Activated CD8-positive, alpha-beta T cell treated with anti-CD3 and anti-CD28 coated beads for 36 hours (primary cell): ENCODE measurements around the gene ACSF3. TPM values are rescaled to one million over a fixed set of nuclear protein-coding genes. Genes with fewer than 3 reads are reported as not detected.
"Not testable (repeated sequence)": the region's sequence is repeated elsewhere in the genome, so short reads cannot be mapped to it uniquely, and the experiment has no call there.

Experiments
- ATAC-seq: fragments of 200-7000 bp; cut with Tn5 transposase; one replicate; pipeline ENCODE4 v1.10.0; 2021; ENCODE audit warnings: mild to moderate bottlenecking, moderate library complexity
- CTCF ChIA-PET: fragments of 350-600 bp; sonication (Branson Sonifier 250); formaldehyde crosslinking; loops from one replicate; lab custom pipeline; 2021; ENCODE audit warnings: antibody characterized with exemption; lab: Charles Lee
- POLR2A ChIA-PET: fragments of 350-600 bp; sonication (Branson Sonifier 250); formaldehyde crosslinking; loops from one replicate; lab custom pipeline; 2021; ENCODE audit warnings: antibody characterized with exemption; lab: Charles Lee
- DNase-seq: peaks from one replicate; pipeline ENCODE4 v3.0.0-alpha.2; 2020
- H3K27ac Mint-ChIP-seq: one replicate; pipeline ENCODE4 v1.8.0; 2021; ENCODE audit warnings: mild to moderate bottlenecking, mixed read lengths
- H3K27me3 Mint-ChIP-seq: one replicate; pipeline ENCODE4 v1.8.0; 2021; ENCODE audit warnings: mixed read lengths
- H3K36me3 Mint-ChIP-seq: one replicate; pipeline ENCODE4 v1.8.0; 2021; ENCODE audit warnings: low read depth, mixed read lengths
- H3K4me1 Mint-ChIP-seq: one replicate; pipeline ENCODE4 v1.8.0; 2021; ENCODE audit warnings: low read depth, mixed read lengths
- H3K4me3 Mint-ChIP-seq: one replicate; pipeline ENCODE4 v1.8.0; 2021; ENCODE audit warnings: mild to moderate bottlenecking, moderate library complexity, mixed read lengths
- H3K9me3 Mint-ChIP-seq: one replicate; pipeline ENCODE4 v1.8.0; 2021; ENCODE audit warnings: mixed read lengths
- intact Hi-C: fragments of 100-400 bp; cut with micrococcal nuclease; formaldehyde crosslinking; loops from one replicate; pipeline ENCODE4 v1.10.0; 2022
- total RNA-seq, 2 experiments: library from RNA; stranded (reverse); gene quantifications; one replicate each; pipeline ENCODE4 v1.2.3, GENCODE V29; 2021
- TF ChIP-seq, protein P1 (sequence below): fragments of 200-600 bp; IDR thresholded peaks from one replicate; pipeline ENCODE4 v1.8.0; 2022; ENCODE audit warnings: antibody characterized with exemption, mild to moderate bottlenecking

Gene ACSF3
- total RNA-seq, 2 experiments from 2014 or later = 44.6 to 45.9 TPM

DNA sequence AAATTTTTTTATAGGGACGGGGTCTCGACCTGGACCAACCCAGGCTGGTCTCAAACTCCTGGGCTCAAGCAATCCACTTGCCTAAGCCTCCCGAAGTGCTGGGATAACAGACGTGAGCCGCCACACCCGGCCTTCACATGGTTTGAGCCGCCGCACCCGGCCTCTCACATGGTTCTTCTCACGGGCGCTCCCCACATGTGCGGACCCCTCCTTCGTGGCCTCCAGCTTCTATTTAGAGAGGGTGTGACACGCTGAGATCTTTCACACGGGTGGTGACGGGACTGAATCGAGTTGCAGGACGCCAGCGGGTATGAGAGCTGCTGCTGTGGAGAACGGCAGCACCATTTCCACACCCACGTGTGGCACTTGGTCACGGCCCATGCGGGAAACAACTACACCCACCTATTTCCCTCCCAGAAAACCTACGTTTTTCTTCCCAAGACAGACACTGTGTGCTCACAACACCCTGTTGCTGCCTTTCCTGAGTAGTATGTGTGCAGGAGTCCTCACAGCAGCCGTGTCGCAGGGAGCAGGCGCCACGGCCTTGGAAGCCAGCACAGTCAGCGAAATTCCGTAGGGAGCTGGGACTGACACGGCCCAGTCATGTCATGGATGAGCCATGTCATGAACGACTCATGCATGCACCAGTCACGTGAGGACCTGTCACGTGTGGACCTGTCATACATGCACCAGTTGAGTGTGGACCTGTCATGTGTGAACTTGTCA is 20.1 kb upstream of the ACSF3 start:
- CTCF ChIA-PET = no interaction called here
- Mint-ChIP-seq H3K9me3 (peaks cover 5% of the 10 kb centered on the region), H3K27ac (no peak overlapping the region), H3K4me1 (no peaks in the 10 kb centered on the region), H3K4me3 (no peak overlapping the region), H3K27me3 (no peaks in the 10 kb centered on the region), H3K36me3 (no peaks in the 10 kb centered on the region)
- POLR2A ChIA-PET = no interaction called here
- ATAC-seq (no peak), DNase-seq (no peak)
- TF ChIP-seq, protein P1, sequence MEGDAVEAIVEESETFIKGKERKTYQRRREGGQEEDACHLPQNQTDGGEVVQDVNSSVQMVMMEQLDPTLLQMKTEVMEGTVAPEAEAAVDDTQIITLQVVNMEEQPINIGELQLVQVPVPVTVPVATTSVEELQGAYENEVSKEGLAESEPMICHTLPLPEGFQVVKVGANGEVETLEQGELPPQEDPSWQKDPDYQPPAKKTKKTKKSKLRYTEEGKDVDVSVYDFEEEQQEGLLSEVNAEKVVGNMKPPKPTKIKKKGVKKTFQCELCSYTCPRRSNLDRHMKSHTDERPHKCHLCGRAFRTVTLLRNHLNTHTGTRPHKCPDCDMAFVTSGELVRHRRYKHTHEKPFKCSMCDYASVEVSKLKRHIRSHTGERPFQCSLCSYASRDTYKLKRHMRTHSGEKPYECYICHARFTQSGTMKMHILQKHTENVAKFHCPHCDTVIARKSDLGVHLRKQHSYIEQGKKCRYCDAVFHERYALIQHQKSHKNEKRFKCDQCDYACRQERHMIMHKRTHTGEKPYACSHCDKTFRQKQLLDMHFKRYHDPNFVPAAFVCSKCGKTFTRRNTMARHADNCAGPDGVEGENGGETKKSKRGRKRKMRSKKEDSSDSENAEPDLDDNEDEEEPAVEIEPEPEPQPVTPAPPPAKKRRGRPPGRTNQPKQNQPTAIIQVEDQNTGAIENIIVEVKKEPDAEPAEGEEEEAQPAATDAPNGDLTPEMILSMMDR = no peak
- intact Hi-C loops = no loop called here

DNA sequence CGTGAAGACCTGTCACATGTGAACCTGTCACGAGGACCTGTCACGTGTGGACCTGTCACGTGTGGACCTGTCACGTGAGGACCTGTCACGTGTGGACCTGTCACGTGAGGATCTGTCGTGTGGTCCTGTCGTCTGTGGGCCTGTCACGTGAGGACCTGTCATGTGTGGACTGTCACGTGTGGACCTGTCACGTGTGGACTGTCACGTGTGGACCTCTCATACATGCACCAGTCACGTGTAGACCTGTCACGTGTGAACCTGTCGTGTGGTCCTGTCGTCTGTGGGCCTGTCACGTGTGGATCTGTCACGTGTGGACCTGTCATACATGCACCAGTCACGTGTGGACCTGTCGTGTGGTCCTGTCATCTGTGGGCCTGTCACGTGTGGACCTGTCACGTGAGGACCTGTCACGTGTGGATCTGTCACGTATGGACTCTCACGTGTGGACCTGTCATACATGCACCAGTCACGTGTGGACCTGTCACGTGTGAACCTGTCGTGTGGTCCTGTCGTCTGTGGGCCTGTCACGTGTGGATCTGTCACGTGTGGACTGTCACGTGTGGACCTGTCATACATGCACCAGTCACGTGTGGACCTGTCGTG is 19.5 kb upstream of the ACSF3 start:
- POLR2A ChIA-PET, H3K27ac Mint-ChIP-seq, H3K27me3 Mint-ChIP-seq, ATAC-seq, DNase-seq, H3K4me1 Mint-ChIP-seq, H3K9me3 Mint-ChIP-seq, H3K36me3 Mint-ChIP-seq, H3K4me3 Mint-ChIP-seq, CTCF ChIA-PET, intact Hi-C loops: not testable (repeated sequence)

DNA sequence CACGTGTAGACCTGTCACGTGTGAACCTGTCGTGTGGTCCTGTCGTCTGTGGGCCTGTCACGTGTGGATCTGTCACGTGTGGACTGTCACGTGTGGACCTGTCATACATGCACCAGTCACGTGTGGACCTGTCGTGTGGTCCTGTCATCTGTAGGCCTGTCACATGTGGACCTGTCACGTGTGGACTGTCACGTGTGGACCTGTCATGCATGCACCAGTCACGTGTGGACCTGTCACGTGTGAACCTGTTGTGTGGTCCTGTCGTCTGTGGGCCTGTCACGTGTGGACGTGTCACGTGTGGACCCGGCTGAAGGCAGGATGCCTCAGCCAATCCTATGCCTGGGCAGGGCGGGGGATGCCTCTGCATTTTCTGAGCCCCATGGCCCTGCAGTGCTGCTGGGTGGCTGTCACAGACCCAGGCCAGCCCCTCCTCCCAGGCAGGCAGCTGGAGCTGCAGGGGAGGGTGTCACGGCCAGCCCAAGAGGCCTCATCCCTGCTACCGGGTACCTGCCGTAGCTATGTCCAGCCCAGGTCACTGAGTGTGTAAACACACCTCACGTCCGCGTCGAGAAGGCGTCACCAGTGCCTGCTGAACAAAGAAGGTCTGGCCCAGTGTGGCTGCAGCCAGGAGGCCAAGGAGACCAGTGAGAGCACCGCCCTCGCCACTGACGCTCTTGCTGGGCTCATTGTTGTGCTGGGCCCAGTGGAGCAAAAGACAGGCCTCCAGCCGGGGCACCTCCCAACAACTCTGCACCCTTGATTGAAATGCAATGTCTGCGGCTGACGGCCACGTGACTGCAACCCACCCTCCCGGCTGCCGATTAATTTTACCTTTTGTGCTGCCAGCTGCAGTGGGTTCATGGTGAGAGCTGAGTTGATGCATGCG is 18.6 kb upstream of the ACSF3 start:
- TF ChIP-seq, protein P1 = no peak
- ChIA-PET CTCF (no interaction called here), POLR2A (no interaction called here)
- H3K27ac Mint-ChIP-seq = no peak overlapping the region
- ATAC-seq (no peak), DNase-seq (no peak)
- H3K9me3 Mint-ChIP-seq = peaks cover 5% of the 10 kb centered on the region
- H3K4me1 Mint-ChIP-seq = no peaks in the 10 kb centered on the region
- intact Hi-C loops = no loop called here
- H3K27me3 Mint-ChIP-seq = no peaks in the 10 kb centered on the region
- no peak overlapping the region for H3K4me3 Mint-ChIP-seq
- H3K36me3 Mint-ChIP-seq = no peaks in the 10 kb centered on the region

DNA sequence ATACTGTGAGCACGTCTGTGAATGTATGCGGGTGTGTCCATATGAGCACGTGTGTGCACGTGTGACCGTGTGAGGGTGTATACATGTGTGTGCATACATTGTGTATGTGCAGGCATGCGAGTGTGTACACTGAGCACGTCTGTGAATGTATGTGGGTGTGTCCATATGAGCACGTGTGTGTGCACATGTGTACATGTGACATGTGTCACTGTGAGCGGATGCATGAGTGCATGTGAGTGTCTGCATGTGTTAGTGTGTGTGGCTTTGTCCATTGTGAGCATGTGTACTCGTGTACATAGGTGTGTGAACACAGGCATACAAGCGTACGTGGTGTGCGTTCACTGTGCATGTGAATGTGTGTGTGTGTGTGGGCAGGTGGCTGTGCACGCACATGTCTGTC is 17.5 kb upstream of the ACSF3 start:
- intact Hi-C loops = no loop called here
- Mint-ChIP-seq H3K4me1 (no peaks in the 10 kb centered on the region), H3K36me3 (no peaks in the 10 kb centered on the region), H3K27ac (no peak overlapping the region), H3K27me3 (no peaks in the 10 kb centered on the region), H3K4me3 (no peak overlapping the region), H3K9me3 (peaks cover 5% of the 10 kb centered on the region)
- CTCF ChIA-PET = no interaction called here
- POLR2A ChIA-PET = no interaction called here
- ATAC-seq (no peak), DNase-seq (no peak)
- TF ChIP-seq, protein P1 = no peak

DNA sequence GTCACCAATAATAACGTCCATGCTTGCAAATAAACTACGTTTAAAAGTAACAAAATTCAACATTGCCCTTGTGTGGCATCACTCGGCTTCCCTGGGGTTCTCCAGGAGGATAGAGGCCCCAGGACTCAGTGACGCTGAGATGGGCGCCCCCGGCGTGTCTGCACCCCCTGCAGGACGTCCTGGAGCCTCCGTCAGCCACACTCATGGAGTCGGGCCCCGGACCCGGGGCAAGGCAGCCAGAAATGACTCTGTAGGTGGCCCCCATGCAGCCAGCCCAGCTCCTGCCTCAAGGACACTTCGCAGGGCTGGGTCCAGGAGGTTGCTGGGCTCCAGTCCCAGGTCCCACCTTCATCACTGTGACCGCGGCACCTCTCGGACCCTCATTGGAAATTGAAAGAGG is 16.6 kb upstream of the ACSF3 start:
- Mint-ChIP-seq H3K27me3 (no peaks in the 10 kb centered on the region), H3K4me1 (no peaks in the 10 kb centered on the region), H3K27ac (no peak overlapping the region), H3K4me3 (no peak overlapping the region), H3K36me3 (no peaks in the 10 kb centered on the region), H3K9me3 (peaks cover 5% of the 10 kb centered on the region)
- ChIA-PET CTCF (no interaction called here), POLR2A (no interaction called here)
- DNase-seq (no peak), ATAC-seq (no peak)
- intact Hi-C loops = no loop called here
- TF ChIP-seq, protein P1 = no peak
